OCI-M2 (cell line): ENCODE measurements around the gene LMBR1.
"Not testable (repeated sequence)": the region's sequence is repeated elsewhere in the genome, so short reads cannot be mapped to it uniquely, and the experiment has no call there.

ENCODE experiments used
- DNase-seq: peaks from one replicate; lab custom pipeline; 2025; ENCODE audit not compliant: unreplicated experiment; lab: John Stamatoyannopoulos, UW

LMBR1 gene

GRCh38 chr7:156892821-156893706 lies at the start of gene LMBR1:
Gene LMBR1 (minus strand): TSS chr7:156893183. CDS start chr7:156892993, 190 bp downstream.
- DNase-seq = peak; percentile 99

GRCh38 chr7:156942708-156943090 lies 49.7 kb upstream of the LMBR1 start:
- no peak for DNase-seq

GRCh38 chr7:156941393-156942182 lies 48.6 kb upstream of the LMBR1 start:
- no peak for DNase-seq

GRCh38 chr7:156940421-156941122 lies 47.6 kb upstream of the LMBR1 start:
- no peak for DNase-seq

GRCh38 chr7:156936766-156937165 lies 43.8 kb upstream of the LMBR1 start:
- not testable (repeated sequence) for DNase-seq

- DNase-seq = no peak
Observed at GRCh38 chr7:156935250-156935649, 42.3 kb upstream of the LMBR1 start.

- DNase-seq = no peak
Observed at GRCh38 chr7:156932006-156932405, 39.0 kb upstream of the LMBR1 start.

- no peak for DNase-seq
Observed at GRCh38 chr7:156929789-156930539, 37.0 kb upstream of the LMBR1 start.

GRCh38 chr7:156928406-156928747 lies 35.4 kb upstream of the LMBR1 start:
- no peak for DNase-seq

- no peak for DNase-seq
Observed at GRCh38 chr7:156927571-156928405, 34.8 kb upstream of the LMBR1 start.

- DNase-seq = not testable (repeated sequence)
Observed at GRCh38 chr7:156925821-156926220, 32.8 kb upstream of the LMBR1 start.

- DNase-seq = not testable (repeated sequence)
Observed at GRCh38 chr7:156922304-156922703, 29.3 kb upstream of the LMBR1 start.

- not testable (repeated sequence) for DNase-seq
Observed at GRCh38 chr7:156920487-156921373, 27.7 kb upstream of the LMBR1 start.

- no peak for DNase-seq
Observed at GRCh38 chr7:156920076-156920475, 27.1 kb upstream of the LMBR1 start.

- DNase-seq = no peak
Observed at GRCh38 chr7:156919132-156919713, 26.2 kb upstream of the LMBR1 start.

GRCh38 chr7:156918635-156919034 lies 25.7 kb upstream of the LMBR1 start:
- no peak for DNase-seq

- not testable (repeated sequence) for DNase-seq
Observed at GRCh38 chr7:156909574-156910252, 16.7 kb upstream of the LMBR1 start.

GRCh38 chr7:156907656-156908055 lies 14.7 kb upstream of the LMBR1 start:
- no peak for DNase-seq
